ENCODE results near the gene SHISAL2B.

DNA sequence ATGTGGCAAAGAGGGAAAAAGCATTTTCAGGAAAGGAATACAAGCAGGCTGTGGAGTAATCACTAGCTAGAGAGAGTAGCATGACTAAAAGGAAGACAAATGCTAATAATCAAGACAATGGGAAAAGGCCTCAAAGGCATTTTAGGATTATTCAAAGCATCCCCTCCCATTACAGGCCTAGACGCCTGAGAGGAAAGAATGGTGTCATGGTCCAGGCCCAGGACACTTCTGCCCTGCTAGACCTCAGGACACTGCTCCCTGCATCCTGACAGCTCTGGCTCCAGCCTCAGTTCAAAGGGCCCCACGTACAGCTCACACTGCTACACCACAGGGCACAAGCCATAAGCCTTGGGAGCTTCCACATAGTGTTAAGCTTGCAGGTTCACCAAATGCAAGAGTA lies 40.8 kb upstream of the SHISAL2B start:
- TF ChIP-seq, protein P1, sequence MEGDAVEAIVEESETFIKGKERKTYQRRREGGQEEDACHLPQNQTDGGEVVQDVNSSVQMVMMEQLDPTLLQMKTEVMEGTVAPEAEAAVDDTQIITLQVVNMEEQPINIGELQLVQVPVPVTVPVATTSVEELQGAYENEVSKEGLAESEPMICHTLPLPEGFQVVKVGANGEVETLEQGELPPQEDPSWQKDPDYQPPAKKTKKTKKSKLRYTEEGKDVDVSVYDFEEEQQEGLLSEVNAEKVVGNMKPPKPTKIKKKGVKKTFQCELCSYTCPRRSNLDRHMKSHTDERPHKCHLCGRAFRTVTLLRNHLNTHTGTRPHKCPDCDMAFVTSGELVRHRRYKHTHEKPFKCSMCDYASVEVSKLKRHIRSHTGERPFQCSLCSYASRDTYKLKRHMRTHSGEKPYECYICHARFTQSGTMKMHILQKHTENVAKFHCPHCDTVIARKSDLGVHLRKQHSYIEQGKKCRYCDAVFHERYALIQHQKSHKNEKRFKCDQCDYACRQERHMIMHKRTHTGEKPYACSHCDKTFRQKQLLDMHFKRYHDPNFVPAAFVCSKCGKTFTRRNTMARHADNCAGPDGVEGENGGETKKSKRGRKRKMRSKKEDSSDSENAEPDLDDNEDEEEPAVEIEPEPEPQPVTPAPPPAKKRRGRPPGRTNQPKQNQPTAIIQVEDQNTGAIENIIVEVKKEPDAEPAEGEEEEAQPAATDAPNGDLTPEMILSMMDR (IDR thresholded peaks at IDR 0.05), result no peak
- TF ChIP-seq POLR2A (IDR thresholded peaks at IDR 0.05) (no peak), POLR2AphosphoS5 (IDR thresholded peaks at IDR 0.05) (no peak)
